HFFc6 (cell line): ENCODE measurements around the gene DOCK11. TPM values are rescaled to one million over a fixed set of nuclear protein-coding genes. Genes with fewer than 3 reads are reported as not detected.

Source experiments
- DNase-seq: peaks from one replicate; pipeline ENCODE4 v3.0.0-alpha.2; 2018
- H3K27ac Mint-ChIP-seq: 2 replicates; pipeline ENCODE4 v1.8.0; 2020; ENCODE audit warnings: mild to moderate bottlenecking, mixed read lengths
- H3K27me3 Mint-ChIP-seq: 2 replicates; pipeline ENCODE4 v1.8.0; 2021; ENCODE audit warnings: mild to moderate bottlenecking, moderate library complexity, mixed read lengths; ENCODE audit not compliant: insufficient read depth
- H3K36me3 Mint-ChIP-seq: 2 replicates; pipeline ENCODE4 v1.8.0; 2021; ENCODE audit warnings: low read depth, mixed read lengths
- H3K4me1 Mint-ChIP-seq: 2 replicates; pipeline ENCODE4 v1.8.0; 2020; ENCODE audit warnings: low read depth, mixed read lengths
- H3K4me3 Mint-ChIP-seq: 2 replicates; pipeline ENCODE4 v1.8.0; 2020; ENCODE audit warnings: mild to moderate bottlenecking, moderate library complexity, mixed read lengths
- H3K9me3 Mint-ChIP-seq: 2 replicates; pipeline ENCODE4 v1.8.0; 2020; ENCODE audit warnings: mild to moderate bottlenecking, mixed read lengths
- CTCF ChIP-seq: fragments of 200-600 bp; sonication (generic); IDR thresholded peaks from 2 replicates; pipeline ENCODE4 v1.5.0; 2021; ENCODE audit warnings: antibody characterized with exemption, mild to moderate bottlenecking
- total RNA-seq, 6 experiments: library from RNA; stranded (reverse); fragmentation: NEBNext Ultra II Directional; extraction: Animal tissue kit (Norgen Biotek cat#: 25700); gene quantifications; 2 replicates in 1 of 6; 3 replicates in 5 of 6; pipeline ENCODE4 v1.2.3, GENCODE V29; 2021

The DOCK11 gene
- total RNA-seq, 6 experiments from 2014 or later, result 16.2 to 18.2 (median 17.7) TPM

- Mint-ChIP-seq H3K27me3 (no peaks in the 10 kb centered on the region), H3K9me3 (no peaks in the 10 kb centered on the region), H3K4me3 (no peak overlapping the region), H3K27ac (peak overlapping the region; percentile 4; the same call in 1 of the 2 replicates), H3K36me3 (no peaks in the 10 kb centered on the region), H3K4me1 (peaks cover 18% of the 10 kb centered on the region)
- peak; percentile 8 for DNase-seq
- TF ChIP-seq CTCF, result no peak
Observed at GRCh38 chrX:118652717-118653116, 157.1 kb downstream of the DOCK11 start.

DNA sequence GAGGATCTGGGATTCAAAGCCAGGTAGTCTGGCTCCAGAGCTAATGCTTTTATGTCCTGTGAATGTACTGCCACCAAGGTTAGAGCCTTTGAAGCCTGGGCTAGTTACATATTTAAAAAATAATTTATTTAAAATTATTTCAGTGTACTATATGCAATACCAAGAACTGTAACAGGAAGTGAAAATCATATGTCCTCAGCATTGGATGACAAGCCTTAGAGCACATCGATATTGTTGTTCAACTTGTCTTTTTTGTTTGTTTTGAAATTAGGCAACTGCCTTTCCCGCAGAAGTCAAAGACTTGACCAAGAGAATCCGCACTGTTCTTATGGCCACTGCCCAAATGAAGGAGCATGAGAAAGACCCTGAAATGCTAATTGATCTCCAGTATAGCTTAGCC lies 158.7 kb downstream of the DOCK11 start:
- H3K36me3 Mint-ChIP-seq, result no peaks in the 10 kb centered on the region; the same call in none of the 2 replicates

DNA sequence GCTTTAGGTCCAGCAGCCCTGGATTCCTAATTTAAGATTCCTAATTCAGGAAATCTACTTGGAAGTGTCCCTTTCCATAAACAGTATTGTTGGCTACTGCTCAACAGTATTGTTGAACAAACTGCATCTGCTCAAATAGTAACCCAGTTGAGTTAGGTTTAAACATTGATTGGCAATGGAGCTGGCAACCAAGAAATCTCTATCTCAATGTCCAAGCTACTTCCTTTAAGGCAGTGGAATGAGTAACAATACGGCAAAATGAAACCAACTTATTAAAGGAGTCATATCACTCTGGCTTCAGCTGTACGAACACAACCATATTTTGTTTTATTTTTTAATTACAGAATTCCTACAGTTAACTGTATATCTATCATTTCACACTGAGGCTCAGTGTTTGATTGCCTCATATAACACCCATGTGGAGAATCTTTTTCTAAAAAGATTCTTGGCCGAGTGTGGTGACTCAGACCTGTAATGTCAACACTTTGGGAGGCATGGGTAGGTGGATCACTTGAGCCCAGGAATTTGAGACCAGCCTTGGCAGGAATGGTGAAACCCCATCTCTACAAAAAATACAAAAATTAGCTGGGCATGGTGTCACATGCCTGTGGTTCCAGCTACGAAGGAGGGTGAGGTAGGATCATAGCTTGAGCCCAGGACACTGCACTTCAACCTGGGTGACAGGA lies 160.1 kb downstream of the DOCK11 start:
- DNase-seq, result peak; percentile 30

More for the DNA sequence above, 158.7 kb downstream of the DOCK11 start:
- Mint-ChIP-seq H3K4me1 (peaks cover 18% of the 10 kb centered on the region), H3K9me3 (no peaks in the 10 kb centered on the region), H3K27me3 (peaks cover 2% of the 10 kb centered on the region; the same call in 1 of the 2 replicates), H3K27ac (no peak overlapping the region), H3K4me3 (no peak overlapping the region)
- DNase-seq, result no peak
- no peak for TF ChIP-seq CTCF

GRCh38 chrX:118657413-118657812 lies 161.8 kb downstream of the DOCK11 start:
- DNase-seq, result no peak
- H3K4me1 Mint-ChIP-seq, result peaks cover 15% of the 10 kb centered on the region
- no peaks in the 10 kb centered on the region; the same call in none of the 2 replicates for H3K36me3 Mint-ChIP-seq
- no peak overlapping the region for H3K27ac Mint-ChIP-seq
- H3K27me3 Mint-ChIP-seq, result peaks cover 2% of the 10 kb centered on the region; the same call in 1 of the 2 replicates
- no peaks in the 10 kb centered on the region for H3K9me3 Mint-ChIP-seq
- H3K4me3 Mint-ChIP-seq, result no peak overlapping the region
- no peak for TF ChIP-seq CTCF

More for the DNA sequence above, 160.1 kb downstream of the DOCK11 start:
- Mint-ChIP-seq H3K27me3 (peaks cover 2% of the 10 kb centered on the region; the same call in 1 of the 2 replicates), H3K27ac (peak overlapping the region; percentile 43), H3K4me3 (no peak overlapping the region), H3K36me3 (no peaks in the 10 kb centered on the region; the same call in none of the 2 replicates), H3K9me3 (no peaks in the 10 kb centered on the region), H3K4me1 (peaks cover 18% of the 10 kb centered on the region)
- TF ChIP-seq CTCF, result no peak

DNA sequence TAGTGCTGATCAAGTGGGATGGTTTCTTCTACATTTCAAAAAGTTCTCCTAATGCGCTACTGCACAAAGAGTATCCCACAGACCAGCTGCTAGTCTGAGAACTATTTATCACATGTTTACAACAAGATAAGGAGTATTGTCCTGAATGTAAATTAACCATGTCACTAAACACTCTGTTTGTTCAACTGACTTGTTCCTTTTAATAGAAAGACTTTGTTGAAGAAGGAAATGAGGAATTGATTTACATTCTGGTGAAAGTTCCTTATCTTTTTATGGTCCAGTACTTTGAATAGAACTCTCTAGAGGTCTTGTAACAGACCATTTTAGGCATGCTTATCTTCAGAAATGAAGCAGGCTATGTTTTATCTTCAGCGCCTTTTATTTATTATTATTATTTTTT lies 164.5 kb downstream of the DOCK11 start:
- peaks cover 6% of the 10 kb centered on the region; the same call in 1 of the 2 replicates for H3K4me1 Mint-ChIP-seq
- no peak overlapping the region for H3K27ac Mint-ChIP-seq
- TF ChIP-seq CTCF, result no peak
- H3K27me3 Mint-ChIP-seq, result peaks cover 2% of the 10 kb centered on the region
- peaks cover 5% of the 10 kb centered on the region for H3K36me3 Mint-ChIP-seq
- H3K9me3 Mint-ChIP-seq, result no peaks in the 10 kb centered on the region
- no peak overlapping the region for H3K4me3 Mint-ChIP-seq
- DNase-seq, result no peak
